GM18526 (cell line): ENCODE results near the gene DCHS1.

Experiments used
- POLR2A ChIP-seq: IDR thresholded peaks from 3 replicates; pipeline ENCODE4 v1.6.1; 2011; ENCODE audit not compliant: insufficient read length; ENCODE audit errors: extremely low read depth

The DCHS1 gene

GRCh38 chr11:6655020-6655789 is 404 bp downstream of the DCHS1 start:
- no peak for TF ChIP-seq POLR2A

DNA sequence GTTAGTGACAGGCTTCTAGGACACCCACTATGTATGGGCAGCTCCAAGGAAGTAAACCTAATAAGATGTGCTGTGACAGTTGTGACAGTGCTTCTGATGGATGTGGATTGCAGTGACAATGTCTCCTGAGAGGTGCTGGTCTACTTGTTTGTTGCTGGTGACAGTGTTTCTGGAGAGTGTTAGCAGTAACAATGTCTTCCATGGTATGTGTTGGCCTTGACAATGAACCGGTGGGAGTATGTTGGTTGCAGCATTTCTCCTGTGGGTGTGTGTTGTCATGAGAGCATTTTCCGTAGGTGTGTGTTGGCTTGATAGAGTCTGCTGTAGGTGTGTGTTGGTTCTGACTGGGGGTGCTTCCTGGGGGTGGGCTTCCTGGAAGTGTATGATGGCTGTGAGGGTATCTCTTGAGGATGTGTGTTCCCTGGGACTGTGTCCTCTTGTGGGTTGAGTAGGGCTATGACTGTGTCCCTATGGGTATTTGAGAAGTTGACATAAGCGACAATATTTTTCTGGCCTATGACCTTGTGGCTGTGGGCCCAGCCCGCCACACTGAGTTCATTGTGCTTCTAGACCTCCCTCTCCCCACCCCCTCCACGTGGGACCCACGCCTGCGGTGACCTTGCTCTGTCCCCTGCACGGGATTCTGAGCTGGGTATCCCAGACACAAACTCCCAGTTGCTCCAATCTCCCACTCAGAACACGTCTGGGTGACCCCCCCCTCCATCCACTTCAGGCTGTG is 1.2 kb downstream of the DCHS1 start:
- TF ChIP-seq POLR2A = no peak

- no peak for TF ChIP-seq POLR2A
Observed at GRCh38 chr11:6653656-6654055, 2.0 kb downstream of the DCHS1 start.

DNA sequence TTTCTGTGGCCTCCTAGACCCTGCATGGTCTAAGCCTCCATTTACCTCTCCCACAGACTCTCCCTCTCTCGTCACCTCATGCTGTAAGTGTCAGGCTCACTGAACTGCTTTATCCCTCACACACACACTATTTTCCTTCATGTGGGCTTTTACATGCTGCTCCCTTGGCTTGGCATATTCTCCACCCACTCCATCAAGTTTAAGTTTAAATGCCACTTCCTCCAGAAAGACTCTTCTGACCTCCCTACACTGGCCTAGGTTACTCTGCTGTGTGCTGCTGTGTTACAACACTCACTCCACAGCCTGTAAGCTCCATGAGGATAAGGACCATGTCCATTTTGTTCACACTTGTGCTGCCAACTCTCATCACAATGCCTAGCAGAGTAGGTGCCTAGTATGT is 2.5 kb downstream of the DCHS1 start:
- TF ChIP-seq POLR2A = no peak

- TF ChIP-seq POLR2A = no peak
Observed at GRCh38 chr11:6652182-6652581, 3.4 kb downstream of the DCHS1 start.

GRCh38 chr11:6650980-6651379 is 4.6 kb downstream of the DCHS1 start:
- no peak for TF ChIP-seq POLR2A

GRCh38 chr11:6650104-6650503 is 5.5 kb downstream of the DCHS1 start:
- TF ChIP-seq POLR2A = no peak

GRCh38 chr11:6648501-6648900 is 7.1 kb downstream of the DCHS1 start:
- TF ChIP-seq POLR2A = no peak

DNA sequence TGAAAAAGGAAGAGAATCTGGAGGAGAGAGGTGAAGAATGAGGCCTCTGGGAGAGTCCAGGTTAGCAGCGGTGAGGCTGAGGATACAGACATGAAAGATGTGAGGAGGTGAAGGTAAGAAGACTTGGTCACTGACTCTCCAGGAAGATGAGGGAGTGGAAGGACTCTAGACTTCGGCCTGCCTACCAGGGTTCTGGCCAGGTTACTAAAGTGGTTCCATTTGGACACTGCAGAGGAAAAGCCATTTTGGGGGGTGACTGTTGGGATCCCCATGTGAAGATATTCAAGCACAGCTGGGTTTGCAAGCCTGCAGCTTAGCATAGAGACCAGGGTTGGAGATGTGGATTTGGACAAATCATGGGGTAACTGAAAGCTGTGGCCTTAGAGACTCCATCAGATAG is 7.8 kb downstream of the DCHS1 start:
- no peak for TF ChIP-seq POLR2A

DNA sequence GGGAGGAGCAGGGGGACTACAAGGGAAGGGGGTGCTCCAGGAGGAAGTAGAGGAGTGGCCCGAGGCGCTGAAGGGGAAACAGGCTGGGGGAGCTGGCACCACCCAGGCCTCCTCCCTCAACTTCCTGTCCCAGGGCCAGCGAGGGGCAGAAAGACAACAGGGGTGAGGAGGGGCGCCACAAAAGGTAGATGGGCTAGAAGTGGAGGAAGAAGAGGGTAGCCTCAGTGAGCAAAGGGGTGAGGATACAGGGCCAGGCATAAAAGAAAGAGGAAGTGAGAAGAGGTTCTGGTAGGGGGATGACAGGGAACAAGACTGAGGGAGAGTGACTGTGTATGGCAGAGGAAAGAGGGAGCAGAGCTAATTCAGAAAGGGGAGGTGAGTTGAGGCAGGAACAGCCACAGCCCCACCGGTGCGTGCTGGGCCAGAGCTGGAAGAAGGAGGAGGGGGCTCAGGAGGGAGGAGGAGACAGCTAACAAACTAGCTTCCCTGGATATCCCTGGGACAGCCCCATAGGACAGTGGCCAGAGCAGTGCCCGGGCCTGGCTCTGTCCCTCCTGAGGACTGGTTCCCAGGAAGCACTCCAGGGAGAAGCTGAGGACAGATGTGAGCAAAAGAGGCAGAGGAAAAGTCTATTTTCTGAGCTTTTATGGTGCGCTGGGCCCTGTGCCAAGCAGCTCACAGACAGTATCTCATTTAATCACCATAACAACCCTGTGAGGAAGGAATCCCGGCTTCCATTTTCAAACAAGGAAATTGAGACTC is 8.5 kb downstream of the DCHS1 start:
- no peak for TF ChIP-seq POLR2A

GRCh38 chr11:6646576-6646917 is 9.1 kb downstream of the DCHS1 start:
- TF ChIP-seq POLR2A = no peak

GRCh38 chr11:6646071-6646470 is 9.5 kb downstream of the DCHS1 start:
- no peak for TF ChIP-seq POLR2A

- no peak for TF ChIP-seq POLR2A
Observed at GRCh38 chr11:6642957-6643356, 12.7 kb downstream of the DCHS1 start.

- TF ChIP-seq POLR2A = no peak
Observed at GRCh38 chr11:6640985-6641701, 14.5 kb downstream of the DCHS1 start.

DNA sequence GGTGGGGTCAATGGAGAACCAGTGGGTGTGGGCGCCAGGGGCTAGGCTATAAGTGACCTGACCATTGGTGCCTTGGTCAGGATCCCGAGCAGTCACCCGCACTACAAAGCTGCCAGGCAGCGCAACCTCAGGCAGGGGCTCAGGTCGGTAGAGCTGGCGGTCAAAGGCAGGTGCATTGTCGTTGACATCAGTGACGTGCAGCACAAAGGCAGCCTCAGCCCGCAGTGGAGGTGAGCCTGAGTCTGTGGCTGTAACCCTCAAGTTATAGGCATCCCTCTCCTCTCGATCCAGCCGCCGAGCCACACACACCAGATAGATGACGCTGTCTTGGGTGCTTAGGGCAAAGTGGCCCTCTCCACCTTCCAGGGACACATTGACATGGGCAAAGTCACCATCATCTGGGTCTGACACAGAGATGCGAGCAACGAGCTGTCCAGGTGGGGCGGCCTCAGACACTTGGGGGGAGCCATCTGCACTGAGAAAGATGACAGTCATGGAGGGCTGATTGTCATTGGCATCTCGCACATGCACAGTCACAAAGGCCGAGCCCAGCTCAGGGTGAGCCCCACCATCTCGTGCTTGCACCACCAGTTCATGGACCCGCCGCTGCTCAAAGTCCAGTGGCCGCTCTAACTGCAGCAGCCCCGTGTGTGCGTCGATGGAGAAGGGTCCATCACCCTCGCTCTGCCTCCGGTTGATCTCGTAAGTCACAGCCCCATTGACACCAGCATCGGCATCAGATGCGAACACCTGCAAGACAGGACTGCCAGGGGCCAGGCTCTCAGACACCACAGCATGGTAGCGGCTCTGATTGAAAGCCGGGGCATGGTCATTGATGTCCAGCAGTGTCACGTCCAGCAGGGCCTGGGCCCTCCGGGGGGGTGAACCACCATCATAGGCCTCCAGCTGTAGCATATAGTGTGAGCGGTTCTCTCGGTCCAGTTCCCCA is 15.3 kb downstream of the DCHS1 start:
- TF ChIP-seq POLR2A = no peak

- no peak for TF ChIP-seq POLR2A
Observed at GRCh38 chr11:6638429-6638828, 17.2 kb downstream of the DCHS1 start.
